Liver (tissue), 9 donors: ENCODE data around the gene TMC2. TPM values are rescaled to one million over a fixed set of nuclear protein-coding genes. Genes with fewer than 3 reads are reported as not detected.
"Not testable (repeated sequence)": the region's sequence is repeated elsewhere in the genome, so short reads cannot be mapped to it uniquely, and the experiment has no call there.

Experiments
- DNase-seq: peaks from one replicate; pipeline ENCODE4 v3.0.0-alpha.2; 2017; ENCODE audit warnings: low spot score
- H3K27ac ChIP-seq, 2 donors: one replicate each; pipeline ENCODE4 v1.7.0; 2013; ENCODE audit warnings: inconsistent platforms in 2 of 2, low read length in 2 of 2, control low read depth in 1 of 2, low read depth in 1 of 2, mild to moderate bottlenecking in 1 of 2
- H3K27me3 ChIP-seq, 4 donors: one replicate each; pipeline versions ENCODE4 v1.6.1 to v1.7.0; 2013; ENCODE audit warnings: low read length in 3 of 4, inconsistent platforms in 1 of 4, mild to moderate bottlenecking in 1 of 4, moderate library complexity in 1 of 4; ENCODE audit not compliant: control insufficient read depth in 4 of 4, insufficient read depth in 4 of 4
- H3K36me3 ChIP-seq, 4 donors: one replicate each; pipeline versions ENCODE4 v1.6.1 to v1.7.0; 2013; ENCODE audit warnings: low read length in 3 of 4, mild to moderate bottlenecking in 3 of 4, low read depth in 1 of 4, moderate library complexity in 1 of 4; ENCODE audit not compliant: control insufficient read depth in 4 of 4, insufficient read depth in 3 of 4
- H3K4me1 ChIP-seq, 4 donors: one replicate each; pipeline versions ENCODE4 v1.6.1 to v1.7.0; 2013; ENCODE audit warnings: low read length in 3 of 4, mild to moderate bottlenecking in 3 of 4, moderate library complexity in 1 of 4; ENCODE audit not compliant: control insufficient read depth in 4 of 4, insufficient read depth in 4 of 4
- H3K4me3 ChIP-seq, 3 donors: one replicate each; pipeline versions ENCODE4 v1.6.1 to v1.7.0; 2013; ENCODE audit warnings: low read length in 3 of 3, control low read depth in 1 of 3, low read depth in 1 of 3, mild to moderate bottlenecking in 1 of 3
- H3K9ac ChIP-seq, 2 donors: one replicate each; pipeline ENCODE4 v1.7.0; 2013; ENCODE audit warnings: low read length in 2 of 2, mild to moderate bottlenecking in 2 of 2, moderate library complexity in 2 of 2, control low read depth in 1 of 2, low read depth in 1 of 2
- H3K9me3 ChIP-seq, 4 donors: one replicate each; pipeline versions ENCODE4 v1.6.1 to v1.7.0; 2013; ENCODE audit warnings: low read length in 3 of 4; ENCODE audit not compliant: control insufficient read depth in 4 of 4
- ATF3 ChIP-seq: IDR thresholded peaks from 2 replicates; pipeline ENCODE4 v1.6.1; 2016; ENCODE audit warnings: antibody characterized with exemption
- EGR1 ChIP-seq, 2 donors: IDR thresholded peaks; 2 replicates each; pipeline ENCODE4 v1.6.1; 2016 to 2018; ENCODE audit warnings: antibody characterized with exemption in 2 of 2, low read depth in 2 of 2
- FOXA1 ChIP-seq: IDR thresholded peaks from 2 replicates; pipeline ENCODE4 v1.6.1; 2016; ENCODE audit warnings: antibody characterized with exemption
- FOXA2 ChIP-seq: IDR thresholded peaks from 2 replicates; pipeline ENCODE4 v1.6.1; 2016; ENCODE audit warnings: antibody characterized with exemption
- GABPA ChIP-seq, 2 donors: IDR thresholded peaks in 1 of 2; conservative IDR thresholded peaks in 1 of 2; 2 replicates each; pipeline ENCODE4 v1.6.1; 2016; ENCODE audit warnings: antibody characterized with exemption in 2 of 2, mild to moderate bottlenecking in 1 of 2, moderate library complexity in 1 of 2
- HNF4A ChIP-seq, 2 donors: conservative IDR thresholded peaks; 2 replicates each; pipeline ENCODE4 v1.6.1; 2016; ENCODE audit warnings: antibody characterized with exemption in 2 of 2, mild to moderate bottlenecking in 2 of 2
- HNF4G ChIP-seq: IDR thresholded peaks from 2 replicates; pipeline ENCODE4 v1.6.1; 2016; ENCODE audit warnings: antibody characterized with exemption
- JUND ChIP-seq, 2 donors: IDR thresholded peaks; 2 replicates each; pipeline ENCODE4 v1.6.1; 2016; ENCODE audit warnings: antibody characterized with exemption in 2 of 2
- MAX ChIP-seq: IDR thresholded peaks from 2 replicates; pipeline ENCODE4 v1.6.1; 2016; ENCODE audit warnings: antibody characterized with exemption
- NR2F2 ChIP-seq: IDR thresholded peaks from 2 replicates; pipeline ENCODE4 v1.6.1; 2016; ENCODE audit warnings: antibody characterized with exemption
- RAD21 ChIP-seq, 2 donors: IDR thresholded peaks; 2 replicates each; pipeline ENCODE4 v1.6.1; 2016; ENCODE audit warnings: antibody characterized with exemption in 2 of 2, mild to moderate bottlenecking in 2 of 2
- REST ChIP-seq: IDR thresholded peaks from 2 replicates; pipeline ENCODE4 v1.6.1; 2016; ENCODE audit warnings: antibody characterized with exemption, mild to moderate bottlenecking
- RXRA ChIP-seq, 2 donors: IDR thresholded peaks; 2 replicates each; pipeline ENCODE4 v1.6.1; 2017 to 2018; ENCODE audit warnings: antibody characterized with exemption in 2 of 2, mild to moderate bottlenecking in 1 of 2
- SP1 ChIP-seq: IDR thresholded peaks from 2 replicates; pipeline ENCODE4 v1.6.1; 2018; ENCODE audit warnings: antibody characterized with exemption, mild to moderate bottlenecking
- TAF1 ChIP-seq: conservative IDR thresholded peaks from 2 replicates; pipeline ENCODE4 v1.6.1; 2016; ENCODE audit warnings: antibody characterized with exemption, mild to moderate bottlenecking
- YY1 ChIP-seq: IDR thresholded peaks from 2 replicates; pipeline ENCODE4 v1.6.1; 2016; ENCODE audit warnings: antibody characterized with exemption, mild to moderate bottlenecking
- ZBTB33 ChIP-seq: IDR thresholded peaks from 2 replicates; pipeline ENCODE4 v1.6.1; 2016; ENCODE audit warnings: antibody characterized with exemption
- WGBS: extraction: QIAGEN DNeasy Blood & Tissue Kit; methylation state at CpG from one replicate; pipeline ENCODE4 v1.1.7; 2013; 5-methylcytosine and 5-hydroxymethylcytosine counted together
- polyA plus RNA-seq, 2 donors: library from polyadenylated mRNA; stranded (reverse) in 1 of 2; unstranded in 1 of 2; fragments of 200-250 nt in 1 of 2; fragments of >200 nt in 1 of 2; fragmentation: Nextera tagmentation in 1 of 2; extraction: Ambion mirVana in 1 of 2; gene quantifications; one replicate each; pipeline versions ENCODE4 v1.2.1 to v1.2.3, GENCODE V29; 2013 to 2015
- total RNA-seq, 2 donors: library from RNA; depleted of rRNA; stranded (reverse); fragments of >200 nt; gene quantifications; one replicate each; pipeline ENCODE4 v1.2.3, GENCODE V29; 2014
- donor health status: healthy.
- donor health status: healthy.
- donor health status: healthy.
- donor health status: healthy.
- donor health status: healthy.

Gene TMC2
- total RNA-seq (not detected), polyA plus RNA-seq (not detected)

GRCh38 chr20:2536560-2536986 lies at the start of gene TMC2:
TMC2 (plus strand) TSS chr20:2536573; CDS start chr20:2536622, 49 bp downstream.
- TF ChIP-seq TAF1 (no peak), SP1 (no peak), RXRA (IDR thresholded peaks at IDR 0.05) (no peak), FOXA1 (no peak), GABPA (IDR thresholded peaks at IDR 0.05 in 1 of 2, conservative IDR thresholded peaks at IDR 0.05 in 1 of 2) (no peak), YY1 (no peak), HNF4A (conservative IDR thresholded peaks at IDR 0.05) (no peak), JUND (IDR thresholded peaks at IDR 0.05) (no peak), ATF3 (no peak), EGR1 (IDR thresholded peaks at IDR 0.05; ENCODE audit: low read depth in 2 of 2) (no peak), FOXA2 (no peak), NR2F2 (no peak), MAX (no peak), REST (no peak), ZBTB33 (no peak), HNF4G (no peak), RAD21 (IDR thresholded peaks at IDR 0.05) (no peak)
- H3K9ac ChIP-seq: no peak within 1 kb of the TSS
- H3K27ac ChIP-seq: no peak within 1 kb of the TSS
- no peaks in the 10 kb centered on the region for H3K4me1 ChIP-seq
- no peaks in the 10 kb centered on the region for H3K36me3 ChIP-seq
- H3K27me3 ChIP-seq: peaks cover 0 to 11% (median 0%) of the 10 kb centered on the region in 4 donors
- no peak for DNase-seq
- WGBS: 79% methylated on average over 13 of the region's 13 CpGs
- H3K4me3 ChIP-seq: no peak within 1 kb of the TSS
- H3K9me3 ChIP-seq: no peaks in the 10 kb centered on the region

GRCh38 chr20:2502808-2503384 lies 33.5 kb upstream of the TMC2 start:
- not testable (repeated sequence) for DNase-seq, H3K9ac ChIP-seq, H3K9me3 ChIP-seq, H3K4me1 ChIP-seq, H3K27me3 ChIP-seq, H3K27ac ChIP-seq, H3K4me3 ChIP-seq
- peak; percentile 16 to 25 for TF ChIP-seq HNF4A (conservative IDR thresholded peaks at IDR 0.05)
- WGBS: 96% methylated on average over 2 of the region's 2 CpGs
- peaks cover 2 to 14% (median 8%) of the 10 kb centered on the region in 4 donors for H3K36me3 ChIP-seq

GRCh38 chr20:2504803-2505202 lies 31.6 kb upstream of the TMC2 start:
- not testable (repeated sequence) for H3K27me3 ChIP-seq, H3K4me3 ChIP-seq, H3K36me3 ChIP-seq, H3K9ac ChIP-seq, H3K27ac ChIP-seq, H3K9me3 ChIP-seq, DNase-seq
- 87% methylated on average over 2 of the region's 2 CpGs for WGBS
- peaks cover 3 to 15% (median 9%) of the 10 kb centered on the region in 4 donors for H3K4me1 ChIP-seq

- not testable (repeated sequence) for H3K4me3 ChIP-seq, H3K27ac ChIP-seq, H3K36me3 ChIP-seq, H3K9ac ChIP-seq, H3K9me3 ChIP-seq, H3K27me3 ChIP-seq, DNase-seq
- 93% methylated on average over 3 of the region's 5 CpGs for WGBS
- H3K4me1 ChIP-seq: peaks cover 3 to 15% (median 9%) of the 10 kb centered on the region in 4 donors
Measured at GRCh38 chr20:2506426-2506825, 29.9 kb upstream of the TMC2 start.
